CD14-positive monocyte (primary cell): ENCODE measurements around the gene APOBEC2. TPM values are rescaled to one million over a fixed set of nuclear protein-coding genes. Genes with fewer than 3 reads are reported as not detected.

Experiments
- DNase-seq, 3 donors: peaks; one replicate each; pipeline ENCODE4 v3.0.0-alpha.2; 2011 to 2022
- H2AFZ ChIP-seq: 2 replicates; pipeline ENCODE4 v1.6.0; 2012; ENCODE audit warnings: mild to moderate bottlenecking, low read depth, low read length, inconsistent platforms; ENCODE audit not compliant: insufficient read depth, poor library complexity, severe bottlenecking
- H3K27ac ChIP-seq, 2 donors: 1 replicate in 1 of 2; 2 replicates in 1 of 2; pipeline ENCODE4 v1.5.1; 2012 to 2013; ENCODE audit warnings: low read length in 2 of 2, control low read depth in 1 of 2, inconsistent platforms in 1 of 2, low read depth in 1 of 2, mild to moderate bottlenecking in 1 of 2
- H3K27me3 ChIP-seq, 2 donors: one replicate each; pipeline versions ENCODE4 v1.6.0 to v1.6.1; 2011 to 2013; ENCODE audit warnings: low read length in 2 of 2; ENCODE audit not compliant: control insufficient read depth in 2 of 2, insufficient read depth in 2 of 2
- H3K36me3 ChIP-seq, 2 donors: replicated peaks in 1 of 2; 1 replicate in 1 of 2; 2 replicates in 1 of 2; pipeline versions ENCODE4 v1.5.1 to v1.6.1; 2012 to 2013; ENCODE audit warnings: low read length in 2 of 2, control low read depth in 1 of 2, inconsistent platforms in 1 of 2, mild to moderate bottlenecking in 1 of 2; ENCODE audit not compliant: insufficient read depth in 2 of 2, control insufficient read depth in 1 of 2
- H3K4me1 ChIP-seq, 2 donors: 1 replicate in 1 of 2; 2 replicates in 1 of 2; pipeline versions ENCODE4 v1.5.1 to v1.6.1; 2012 to 2013; ENCODE audit warnings: low read length in 2 of 2, control low read depth in 1 of 2, inconsistent platforms in 1 of 2, mild to moderate bottlenecking in 1 of 2, moderate library complexity in 1 of 2; ENCODE audit not compliant: insufficient read depth in 2 of 2, control insufficient read depth in 1 of 2
- H3K4me2 ChIP-seq: replicated peaks from 2 replicates; pipeline ENCODE3; 2012; ENCODE audit warnings: low read length, moderate library complexity, mild to moderate bottlenecking; ENCODE audit not compliant: poor library complexity, severe bottlenecking; ENCODE audit errors: extremely low read depth
- H3K4me3 ChIP-seq, 3 experiments: fragments of 200-600 bp in 1 of 3; sonication (generic) in 1 of 3; replicated peaks in 1 of 3; 1 replicate in 2 of 3; 2 replicates in 1 of 3; pipeline ENCODE4 v1.5.1; 2011 to 2013; ENCODE audit warnings: low read length in 3 of 3, mild to moderate bottlenecking in 3 of 3, control low read depth in 2 of 3, low read depth in 2 of 3, inconsistent platforms in 1 of 3, moderate library complexity in 1 of 3
- H3K79me2 ChIP-seq: 2 replicates; pipeline ENCODE4 v1.6.0; 2012; ENCODE audit warnings: mild to moderate bottlenecking, control low read depth, inconsistent platforms, low read length, moderate library complexity; ENCODE audit not compliant: insufficient read depth
- H3K9ac ChIP-seq: 2 replicates; pipeline ENCODE4 v1.6.0; 2017; ENCODE audit warnings: low read length, mild to moderate bottlenecking; ENCODE audit not compliant: insufficient read depth, poor library complexity, severe bottlenecking
- H3K9me3 ChIP-seq, 2 donors: replicated peaks in 1 of 2; 1 replicate in 1 of 2; 2 replicates in 1 of 2; pipeline versions ENCODE4 v1.5.1 to v1.6.1; 2012 to 2013; ENCODE audit warnings: low read length in 2 of 2, control low read depth in 1 of 2; ENCODE audit not compliant: control insufficient read depth in 1 of 2, insufficient read depth in 1 of 2
- H4K20me1 ChIP-seq: 2 replicates; pipeline ENCODE4 v1.6.0; 2012; ENCODE audit warnings: mild to moderate bottlenecking, low read length, control low read depth, moderate library complexity; ENCODE audit not compliant: insufficient read depth
- H3K27ac Mint-ChIP-seq, 7 donors: one replicate each; pipeline ENCODE4 v1.8.0; 2020; ENCODE audit warnings: mild to moderate bottlenecking in 7 of 7, mixed read lengths in 7 of 7, moderate library complexity in 6 of 7, inconsistent platforms in 2 of 7
- H3K27me3 Mint-ChIP-seq, 3 donors: one replicate each; pipeline ENCODE4 v1.8.0; 2021 to 2022; ENCODE audit warnings: low read depth in 3 of 3, mild to moderate bottlenecking in 3 of 3, mixed read lengths in 3 of 3, moderate library complexity in 3 of 3, inconsistent platforms in 1 of 3
- H3K36me3 Mint-ChIP-seq, 2 donors: one replicate each; pipeline ENCODE4 v1.8.0; 2020; ENCODE audit warnings: mixed read lengths in 2 of 2, inconsistent platforms in 1 of 2, mild to moderate bottlenecking in 1 of 2
- H3K4me1 Mint-ChIP-seq: one replicate; pipeline ENCODE4 v1.8.0; 2020; ENCODE audit warnings: mild to moderate bottlenecking, mixed read lengths
- H3K4me3 Mint-ChIP-seq, 2 donors: one replicate each; pipeline ENCODE4 v1.8.0; 2020; ENCODE audit warnings: mild to moderate bottlenecking in 2 of 2, mixed read lengths in 2 of 2, moderate library complexity in 1 of 2
- H3K9me3 Mint-ChIP-seq, 7 donors: one replicate each; pipeline ENCODE4 v1.8.0; 2020 to 2022; ENCODE audit warnings: mixed read lengths in 7 of 7, mild to moderate bottlenecking in 6 of 7, moderate library complexity in 6 of 7, inconsistent platforms in 2 of 7
- CTCF ChIP-seq: fragments of 200-600 bp; IDR thresholded peaks from one replicate; pipeline ENCODE4 v1.8.0; 2022; ENCODE audit warnings: antibody characterized with exemption, mild to moderate bottlenecking
- WGBS: methylation state at CpG from one replicate; pipeline ENCODE4 v1.1.5; 2013; ENCODE audit warnings: missing lambda C conversion rate; ENCODE audit not compliant: insufficient coverage; 5-methylcytosine and 5-hydroxymethylcytosine counted together
- intact Hi-C, 2 donors: fragments of 100-400 bp; cut with micrococcal nuclease; formaldehyde crosslinking; loops; one replicate each; pipeline versions ENCODE4 v1.15.0 to v1.15.1; 2023
- polyA plus RNA-seq, 3 donors: library from polyadenylated mRNA; depleted of rRNA in 1 of 3; unstranded in 2 of 3; stranded (reverse) in 1 of 3; fragments of 300-500 nt in 2 of 3; fragments of >200 nt in 1 of 3; fragmentation: Illumina TruSeq in 2 of 3; gene quantifications; 1 replicate in 2 of 3; 2 replicates in 1 of 3; pipeline ENCODE4 v1.2.3, GENCODE V29; 2012 to 2021

APOBEC2 gene
- polyA plus RNA-seq, 3 donors: 0.14 to 0.42 TPM; not detected in 1

DNA sequence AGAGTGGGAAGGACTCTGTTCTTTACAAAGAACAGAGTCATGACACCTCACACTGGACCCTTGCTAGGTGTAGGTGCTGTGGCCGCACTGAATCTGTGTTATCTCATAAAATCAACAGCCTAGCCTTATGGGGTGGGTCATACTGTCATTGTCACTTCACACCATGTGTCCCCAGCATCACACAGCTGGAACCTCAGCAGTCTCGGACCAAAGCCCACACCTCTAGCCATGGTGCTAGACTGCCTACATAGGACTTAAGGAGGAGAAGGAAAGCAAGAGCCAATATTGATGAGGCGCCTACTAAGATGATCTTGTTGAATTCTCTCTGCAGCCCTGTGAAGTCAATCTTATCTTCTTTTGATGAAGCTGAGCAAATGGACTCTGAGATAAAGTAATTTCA, 45.0 kb upstream of the APOBEC2 start:
- H3K4me2 ChIP-seq: no peak overlapping the region
- H3K4me1 ChIP-seq: no peaks in the 10 kb centered on the region
- no peaks in the 10 kb centered on the region for H3K4me1 Mint-ChIP-seq
- no peaks in the 10 kb centered on the region for H3K9me3 Mint-ChIP-seq
- no peaks in the 10 kb centered on the region for H4K20me1 ChIP-seq
- H3K27me3 Mint-ChIP-seq: peaks cover 2 to 8% (median 8%) of the 10 kb centered on the region in 3 donors
- no peak overlapping the region for H3K4me3 ChIP-seq
- H3K36me3 Mint-ChIP-seq: no peaks in the 10 kb centered on the region
- no peaks in the 10 kb centered on the region for H3K27me3 ChIP-seq
- H2AFZ ChIP-seq: no peak overlapping the region
- intact Hi-C loops: no loop called here
- no peaks in the 10 kb centered on the region for H3K36me3 ChIP-seq
- no peak overlapping the region for H3K4me3 Mint-ChIP-seq
- DNase-seq: no peak
- no peak overlapping the region for H3K9ac ChIP-seq
- H3K27ac ChIP-seq: no peak overlapping the region
- H3K27ac Mint-ChIP-seq: no peak overlapping the region
- 57% methylated on average over 1 of the region's 3 CpGs for WGBS
- H3K9me3 ChIP-seq: no peaks in the 10 kb centered on the region
- TF ChIP-seq CTCF: no peak
- no peaks in the 10 kb centered on the region for H3K79me2 ChIP-seq

DNA sequence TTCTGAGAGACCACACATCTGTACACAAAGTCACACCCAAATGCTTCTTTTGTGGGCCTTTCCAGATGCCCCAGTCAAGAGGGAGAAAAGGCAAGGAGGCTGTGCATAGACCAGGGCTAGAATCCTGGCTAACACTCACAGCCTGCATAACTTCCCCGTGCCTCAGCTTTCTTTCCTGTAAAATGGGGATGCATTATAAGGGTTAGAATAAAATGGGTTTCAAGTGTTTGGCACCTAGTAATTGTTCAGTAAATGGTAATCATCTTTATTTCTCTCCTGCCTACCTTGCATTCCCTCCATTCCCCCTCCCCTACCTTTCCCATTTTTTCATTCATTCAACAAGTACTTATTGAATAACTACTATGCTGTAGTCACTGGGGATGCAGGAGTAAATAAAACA, 43.3 kb upstream of the APOBEC2 start:
- intact Hi-C loops: no loop called here
- Histone ChIP-seq H3K9ac (no peak overlapping the region), H3K36me3 (no peaks in the 10 kb centered on the region), H4K20me1 (no peaks in the 10 kb centered on the region), H3K27ac (no peak overlapping the region), H3K4me2 (no peak overlapping the region), H2AFZ (no peak overlapping the region), H3K4me1 (no peaks in the 10 kb centered on the region), H3K79me2 (no peaks in the 10 kb centered on the region), H3K9me3 (no peaks in the 10 kb centered on the region), H3K4me3 (no peak overlapping the region), H3K27me3 (no peaks in the 10 kb centered on the region)
- Mint-ChIP-seq H3K4me1 (peaks cover 3% of the 10 kb centered on the region), H3K27ac (no peak overlapping the region), H3K9me3 (no peaks in the 10 kb centered on the region), H3K36me3 (no peaks in the 10 kb centered on the region), H3K4me3 (no peak overlapping the region), H3K27me3 (peaks cover 0 to 7% (median 5%) of the 10 kb centered on the region in 3 donors)
- DNase-seq: no peak
- TF ChIP-seq CTCF: no peak
- no CpG with 5 or more reads among the region's 1 CpG for WGBS
